Body of pancreas (tissue), 4 donors: Measurements from ENCODE around the gene TAF13.
A peak's percentile ranks its signal among the peaks of the same experiment; 100 is the strongest.

Source experiments
- POLR2A ChIP-seq, 3 donors: fragments of 450-650 bp; IDR thresholded peaks; one replicate each; pipeline ENCODE4 v1.6.1; 2016; ENCODE audit warnings: antibody characterized with exemption in 3 of 3, mild to moderate bottlenecking in 2 of 3
- TF ChIP-seq, protein P1 (sequence below), 7 experiments: fragments of 450-650 bp in 4 of 7; fragments of 200-600 bp in 3 of 7; sonication (generic) in 3 of 7; IDR thresholded peaks; one replicate each; pipeline ENCODE4 v1.5.1; 2016 to 2019; ENCODE audit warnings: antibody characterized with exemption in 7 of 7

DNA sequence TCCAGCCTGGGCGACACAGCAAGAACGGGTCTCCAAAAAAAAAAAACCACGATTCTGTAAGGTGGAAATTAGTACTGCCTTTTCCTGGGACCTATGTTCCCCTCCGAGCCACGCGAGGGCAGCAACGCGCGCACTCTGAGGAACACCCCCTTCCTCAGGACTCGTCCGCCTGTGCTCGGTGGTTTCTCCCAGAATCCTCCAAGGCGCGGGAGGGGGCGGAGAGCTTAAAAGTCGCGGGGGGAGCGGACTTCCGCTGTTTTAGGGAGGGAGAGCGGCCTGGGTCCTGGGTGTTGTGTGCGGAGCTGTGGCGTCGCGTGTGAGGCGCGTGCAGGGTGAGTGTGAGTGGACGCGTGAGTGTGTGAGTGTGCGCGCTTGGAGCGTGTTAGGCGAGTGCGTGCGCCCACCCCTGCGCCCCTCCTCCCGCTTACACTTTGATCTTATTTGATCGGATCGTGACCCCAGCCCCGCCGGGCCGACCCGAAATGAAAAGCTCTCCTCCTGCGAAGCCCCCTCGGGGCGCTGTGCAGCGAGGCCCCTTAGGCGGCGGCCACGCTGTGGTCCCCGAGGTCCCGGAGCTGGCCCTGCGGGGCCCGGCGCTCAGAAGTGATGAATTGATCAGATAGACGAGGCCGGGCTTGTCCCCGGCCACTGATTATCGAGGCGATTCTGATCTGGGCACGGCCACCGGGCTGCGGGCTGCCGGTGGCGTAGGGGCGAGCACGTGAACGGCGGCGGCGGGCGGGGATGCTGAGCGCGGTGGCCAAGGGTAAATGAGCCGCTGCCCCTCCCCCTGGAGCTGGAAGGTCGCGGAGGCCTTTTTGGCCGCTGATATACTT lies 24.4 kb upstream of the TAF13 start:
- TF ChIP-seq, protein P1, sequence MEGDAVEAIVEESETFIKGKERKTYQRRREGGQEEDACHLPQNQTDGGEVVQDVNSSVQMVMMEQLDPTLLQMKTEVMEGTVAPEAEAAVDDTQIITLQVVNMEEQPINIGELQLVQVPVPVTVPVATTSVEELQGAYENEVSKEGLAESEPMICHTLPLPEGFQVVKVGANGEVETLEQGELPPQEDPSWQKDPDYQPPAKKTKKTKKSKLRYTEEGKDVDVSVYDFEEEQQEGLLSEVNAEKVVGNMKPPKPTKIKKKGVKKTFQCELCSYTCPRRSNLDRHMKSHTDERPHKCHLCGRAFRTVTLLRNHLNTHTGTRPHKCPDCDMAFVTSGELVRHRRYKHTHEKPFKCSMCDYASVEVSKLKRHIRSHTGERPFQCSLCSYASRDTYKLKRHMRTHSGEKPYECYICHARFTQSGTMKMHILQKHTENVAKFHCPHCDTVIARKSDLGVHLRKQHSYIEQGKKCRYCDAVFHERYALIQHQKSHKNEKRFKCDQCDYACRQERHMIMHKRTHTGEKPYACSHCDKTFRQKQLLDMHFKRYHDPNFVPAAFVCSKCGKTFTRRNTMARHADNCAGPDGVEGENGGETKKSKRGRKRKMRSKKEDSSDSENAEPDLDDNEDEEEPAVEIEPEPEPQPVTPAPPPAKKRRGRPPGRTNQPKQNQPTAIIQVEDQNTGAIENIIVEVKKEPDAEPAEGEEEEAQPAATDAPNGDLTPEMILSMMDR (IDR thresholded peaks at IDR 0.05), result peak; percentile 74 to 97 (median 90)
- TF ChIP-seq POLR2A (IDR thresholded peaks at IDR 0.05), result peak; percentile 90 to 99 (median 98)
